GF-D8 (cell line): Measurements from ENCODE around the gene PREPL.

Source experiments
- DNase-seq: peaks from one replicate; lab custom pipeline; 2025; lab: John Stamatoyannopoulos, UW

PREPL gene

DNA sequence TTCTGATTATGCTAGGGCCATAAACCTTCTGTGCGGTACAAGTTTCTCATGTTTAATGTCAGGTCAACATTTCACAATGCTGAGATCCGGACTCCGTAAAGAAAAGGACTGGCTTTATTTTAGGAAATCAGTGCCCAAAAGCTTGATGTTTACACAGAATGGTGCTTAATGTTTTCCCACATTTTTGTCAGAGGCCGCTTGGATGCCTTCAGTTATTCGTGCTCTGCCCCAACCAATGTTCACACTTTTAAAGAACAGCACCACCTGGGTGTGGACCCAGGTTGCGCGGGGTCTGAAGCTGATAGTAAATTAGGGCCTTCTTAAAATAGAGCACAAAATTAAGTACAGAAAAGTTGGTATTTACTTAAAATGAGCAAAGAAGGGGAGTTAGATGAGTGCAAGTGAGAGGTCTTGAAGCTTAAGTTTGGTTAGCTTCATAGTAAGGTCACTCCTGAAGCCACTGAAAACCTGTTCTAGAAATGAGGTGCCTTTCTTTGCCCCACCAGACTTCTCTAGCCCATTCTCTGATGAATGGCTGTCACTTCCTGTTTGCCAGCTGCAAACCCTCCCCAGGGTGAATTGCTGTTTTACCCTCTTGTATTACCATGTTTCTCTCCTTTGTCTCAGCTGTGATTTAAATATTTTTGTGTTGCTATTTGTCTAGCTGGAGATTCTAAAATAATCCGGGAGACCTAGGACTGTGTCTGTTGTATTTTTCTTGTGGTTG lies 65.5 kb downstream of the PREPL start:
- DNase-seq = no peak

DNA sequence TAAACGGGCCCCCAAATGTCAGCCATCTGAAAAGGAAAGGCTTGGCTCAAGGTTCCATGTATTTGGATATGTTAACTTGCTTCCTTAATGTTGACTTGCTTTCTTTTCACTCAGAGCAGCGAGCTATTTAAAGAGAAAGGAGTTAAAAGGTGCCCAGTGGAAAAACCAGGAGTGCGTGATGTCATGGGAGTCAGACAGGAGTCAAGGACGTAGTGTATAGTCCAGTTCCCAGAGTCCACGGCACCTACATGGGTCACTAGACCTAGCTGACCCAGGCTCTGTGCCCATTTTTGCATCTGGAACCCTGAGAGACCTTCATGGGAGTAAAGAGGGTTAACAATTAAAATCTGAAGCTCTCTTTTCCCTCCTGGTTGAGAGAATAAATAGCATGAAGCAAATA lies 66.2 kb downstream of the PREPL start:
- DNase-seq = no peak

DNA sequence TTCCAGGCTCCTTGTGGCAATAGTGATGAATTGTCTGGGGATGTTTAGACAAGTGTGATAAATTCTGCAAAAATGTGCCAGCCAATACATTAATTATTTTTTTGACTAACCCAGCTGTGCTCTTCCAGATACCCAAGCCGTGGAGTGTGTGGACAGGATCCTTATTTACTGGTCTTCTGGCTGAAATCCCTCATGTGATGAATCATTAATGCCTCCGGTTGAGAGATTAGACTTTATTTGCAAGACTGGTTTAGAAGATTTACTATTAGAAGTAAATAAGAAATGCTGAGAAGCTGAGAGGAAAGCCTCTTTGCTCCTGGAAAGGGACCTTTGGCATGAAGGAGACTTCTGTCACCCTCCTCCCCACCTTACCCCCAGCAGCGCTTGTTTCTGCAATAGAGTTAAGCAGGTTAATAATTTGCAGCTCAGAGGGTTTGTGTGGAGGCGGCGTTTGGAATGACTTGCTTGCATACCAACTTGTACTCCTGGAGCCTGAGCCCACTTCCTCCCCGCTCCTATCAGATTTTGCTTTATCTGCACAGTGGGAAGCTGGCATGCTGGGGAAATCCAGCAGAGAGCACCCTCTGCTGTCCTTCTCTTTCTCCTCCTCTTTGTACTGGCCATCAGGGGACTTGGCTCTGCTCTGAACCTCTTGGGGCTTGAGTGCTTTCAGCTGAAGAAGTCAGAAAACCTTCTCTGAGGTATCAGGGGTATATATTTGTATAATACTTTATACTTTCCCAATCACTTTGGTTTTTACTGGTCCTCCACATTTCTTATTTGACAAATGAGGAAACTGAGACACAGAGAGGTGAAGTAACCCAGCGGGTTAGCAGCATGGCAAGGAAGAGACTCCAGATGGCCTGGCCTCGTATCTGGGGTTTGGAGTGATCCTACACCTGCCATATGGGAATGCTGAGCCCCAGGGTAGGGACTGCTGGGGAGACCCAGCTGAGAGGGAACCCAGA lies 69.7 kb downstream of the PREPL start:
- peak; percentile 3 for DNase-seq

DNA sequence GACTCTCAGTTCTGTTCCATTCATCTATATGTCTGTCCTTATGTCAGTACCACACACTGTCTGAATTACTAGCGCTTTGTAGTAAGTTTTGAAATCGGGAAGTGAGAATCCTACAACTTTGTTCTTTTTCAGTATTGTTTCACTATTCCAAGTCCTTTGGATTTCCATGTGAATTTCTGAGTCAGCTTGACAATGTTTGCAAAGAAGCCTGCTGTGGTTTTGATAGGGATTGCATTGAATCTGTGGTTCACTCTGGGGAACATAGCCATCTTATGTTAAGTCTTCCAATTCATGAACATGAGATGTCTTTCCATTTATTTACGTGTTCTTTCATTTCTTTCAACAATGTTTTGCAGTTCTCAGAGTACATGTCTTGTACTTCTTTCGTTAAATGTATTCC lies 71.0 kb downstream of the PREPL start:
- no peak for DNase-seq

DNA sequence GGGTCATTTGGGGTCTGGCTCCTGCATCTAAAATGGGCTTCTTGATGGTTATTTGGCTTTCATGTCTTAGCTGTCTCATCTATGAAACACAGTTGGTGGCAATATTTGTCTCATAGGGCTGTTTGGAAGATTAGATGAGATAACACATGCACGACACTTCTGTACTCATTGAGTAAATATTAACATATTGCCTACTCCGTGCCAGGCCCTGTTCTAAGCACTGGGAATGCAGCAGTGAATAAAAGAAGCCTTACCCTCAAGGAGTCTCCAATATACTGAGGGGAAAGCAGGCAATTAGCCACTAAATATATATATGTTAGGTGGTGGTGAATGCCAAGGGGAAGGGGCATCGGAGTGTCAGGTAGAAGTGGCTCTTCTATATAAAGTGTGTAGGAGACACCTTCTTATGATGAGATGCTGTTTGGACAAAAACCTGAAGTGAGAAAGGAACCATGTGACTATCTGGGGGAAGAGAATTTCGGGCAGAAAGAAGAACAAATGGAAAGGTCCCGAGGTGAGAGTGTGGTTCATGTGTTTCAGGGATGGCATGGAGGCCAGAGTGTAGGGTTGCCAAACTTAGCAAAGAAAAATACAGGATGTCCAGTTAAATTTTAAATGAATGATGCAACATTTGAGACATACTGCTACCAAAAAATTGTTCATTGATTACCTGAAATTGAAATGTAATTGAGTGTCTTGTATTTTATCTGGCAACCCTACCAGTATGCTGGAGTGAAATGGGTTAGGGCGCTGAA lies 74.2 kb downstream of the PREPL start:
- no peak for DNase-seq

DNA sequence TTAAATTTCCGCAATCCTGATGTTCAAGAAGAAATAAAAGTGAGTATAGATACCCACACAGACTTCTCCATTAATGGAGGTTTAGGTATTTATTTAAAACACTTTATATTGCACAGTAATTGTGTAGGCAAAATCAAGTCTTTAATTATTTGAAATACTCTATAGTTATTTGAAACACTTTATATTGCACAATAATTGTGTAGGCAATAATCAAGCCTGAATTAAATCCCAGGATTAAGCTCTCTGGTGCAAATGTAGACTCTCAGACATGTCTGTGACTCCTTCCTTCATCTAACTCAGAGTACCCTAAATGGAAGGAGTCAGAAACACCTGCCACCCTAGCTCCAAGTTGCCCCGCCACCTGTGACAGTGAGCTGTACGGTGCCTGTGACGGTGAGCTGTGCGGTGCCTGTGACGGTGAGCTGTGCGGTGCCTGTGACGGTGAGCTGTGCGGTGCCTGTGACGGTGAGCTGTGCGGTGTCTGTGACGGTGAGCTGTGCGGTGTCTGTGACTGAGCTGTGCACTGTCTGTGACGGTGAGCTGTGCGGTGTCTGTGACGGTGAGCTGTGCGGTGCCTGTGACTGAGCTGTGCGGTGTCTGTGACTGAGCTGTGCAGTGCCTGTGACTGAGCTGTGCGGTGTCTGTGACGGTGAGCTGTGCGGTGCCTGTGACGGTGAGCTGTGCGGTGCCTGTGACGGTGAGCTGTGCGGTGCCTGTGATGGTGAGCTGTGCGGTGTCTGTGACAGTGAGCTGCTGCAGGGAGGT lies 75.0 kb downstream of the PREPL start:
- no peak for DNase-seq

DNA sequence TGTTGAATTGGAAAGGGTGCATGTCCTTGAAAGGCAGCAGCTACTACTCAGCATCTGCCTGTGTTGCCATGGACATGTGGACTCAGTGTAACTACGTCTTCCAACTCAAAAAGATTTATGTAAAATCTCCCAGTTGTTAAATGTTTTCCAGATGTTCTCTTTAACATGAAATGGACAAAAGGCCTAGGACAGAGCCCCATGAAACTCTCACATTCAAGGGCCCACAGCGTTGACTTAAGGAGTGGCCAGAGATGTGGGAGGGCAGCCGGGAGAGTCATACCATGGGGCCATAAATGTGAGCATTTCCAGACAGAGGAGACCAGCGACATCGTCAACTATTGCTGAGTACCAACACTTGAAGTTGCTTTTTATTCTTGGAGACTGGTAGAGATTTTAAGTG lies 76.1 kb downstream of the PREPL start:
- DNase-seq = no peak

DNA sequence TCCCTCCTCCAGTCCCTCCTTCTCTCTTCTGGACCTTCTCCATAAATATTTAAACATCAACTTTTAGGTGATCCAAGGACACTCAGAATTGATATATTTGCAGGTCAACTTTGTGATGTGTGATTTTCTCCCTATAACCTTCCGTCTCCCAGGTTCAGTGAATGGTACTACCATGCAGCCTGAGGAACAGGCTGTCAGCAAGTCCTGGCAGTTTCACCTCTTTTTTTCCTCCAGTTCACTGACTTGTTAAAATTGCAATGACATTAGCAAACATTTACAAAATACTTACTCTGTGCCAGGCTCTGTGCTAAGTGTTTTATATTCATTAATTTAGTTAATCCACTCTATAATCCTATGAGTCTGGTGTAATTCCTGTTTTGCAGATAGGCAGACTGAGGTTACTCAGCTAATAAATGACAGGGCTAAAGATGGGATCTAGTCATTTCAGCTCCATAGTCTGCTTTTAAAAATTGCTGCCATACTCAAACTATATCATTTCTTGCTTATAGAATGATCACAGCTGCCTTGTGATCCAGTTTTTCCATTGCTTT lies 78.1 kb downstream of the PREPL start:
- DNase-seq = no peak

DNA sequence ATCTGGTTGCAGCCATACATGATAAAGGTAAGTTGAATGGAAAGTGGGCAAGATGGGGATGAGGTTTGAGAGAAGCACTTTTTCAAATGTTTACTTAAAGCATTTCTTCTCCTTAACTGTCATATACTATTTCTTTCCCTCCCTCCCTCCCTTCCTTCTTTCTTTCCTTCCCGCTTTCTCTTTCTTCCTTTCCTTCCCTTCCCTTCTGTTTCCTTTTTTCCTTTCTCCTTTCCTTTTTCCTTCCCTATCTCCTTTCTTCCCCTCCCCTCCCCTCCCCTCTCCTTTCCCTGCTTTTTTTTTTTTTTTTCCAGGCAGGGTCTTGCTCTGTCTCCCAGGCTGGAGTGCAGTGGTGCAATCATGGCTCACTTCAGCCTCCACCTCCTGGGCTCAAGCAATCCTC lies 80.4 kb downstream of the PREPL start:
- DNase-seq = no peak

DNA sequence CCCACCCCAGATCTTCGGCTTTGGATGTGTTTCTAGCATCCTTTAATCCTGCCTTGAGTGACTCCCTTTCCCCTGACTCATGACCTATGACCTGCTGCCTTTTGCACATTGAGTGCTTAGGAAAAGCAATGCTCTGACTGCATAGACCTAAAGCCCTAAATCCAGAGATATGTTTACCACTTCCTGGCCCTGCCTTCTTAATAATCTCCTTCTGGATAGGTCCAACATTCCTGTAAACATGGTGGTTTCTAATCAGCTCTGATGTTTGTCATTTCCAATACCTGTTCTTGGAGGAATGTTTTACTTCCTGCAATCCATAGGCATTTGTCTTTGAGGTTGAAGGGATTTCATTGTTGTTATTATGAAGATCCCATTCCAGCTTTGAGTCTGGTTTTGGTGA lies 83.8 kb downstream of the PREPL start:
- no peak for DNase-seq

DNA sequence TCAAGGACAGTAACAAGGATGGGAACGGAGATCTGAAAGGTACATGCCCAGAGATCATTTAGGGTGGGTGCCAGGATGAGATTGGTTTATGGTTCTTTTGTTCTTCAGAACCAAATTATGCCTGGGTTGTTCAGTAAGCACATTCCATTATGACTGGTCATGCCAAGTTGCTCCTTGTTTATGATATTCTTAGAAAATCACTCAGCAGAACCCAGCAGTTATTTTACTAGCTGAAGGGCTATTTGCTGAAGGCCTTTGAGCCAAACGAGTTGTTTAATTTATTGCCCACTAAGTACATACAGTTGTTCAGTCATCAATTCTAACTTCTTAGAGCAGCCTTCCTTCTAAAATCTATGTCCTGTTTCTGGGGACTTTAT lies 85.4 kb downstream of the PREPL start:
- DNase-seq = no peak

DNA sequence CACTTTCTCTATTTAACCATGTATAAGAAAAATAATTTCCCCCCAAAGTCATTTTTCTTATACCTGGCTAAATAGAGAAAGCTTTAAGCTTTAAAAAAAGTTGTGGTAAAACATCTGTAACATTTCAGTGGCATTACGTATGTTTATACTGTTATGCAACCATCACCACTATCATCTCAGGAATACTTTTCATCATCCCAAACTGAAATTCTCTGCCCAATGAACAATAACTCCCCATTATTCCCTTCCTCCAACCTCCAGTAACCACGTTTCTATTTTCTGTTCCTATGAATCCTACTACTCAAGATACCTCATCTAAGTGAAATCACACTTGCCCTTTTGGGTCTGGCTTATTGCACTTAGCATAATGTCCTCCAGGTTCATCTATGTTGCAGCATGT lies 87.7 kb downstream of the PREPL start:
- DNase-seq = no peak

DNA sequence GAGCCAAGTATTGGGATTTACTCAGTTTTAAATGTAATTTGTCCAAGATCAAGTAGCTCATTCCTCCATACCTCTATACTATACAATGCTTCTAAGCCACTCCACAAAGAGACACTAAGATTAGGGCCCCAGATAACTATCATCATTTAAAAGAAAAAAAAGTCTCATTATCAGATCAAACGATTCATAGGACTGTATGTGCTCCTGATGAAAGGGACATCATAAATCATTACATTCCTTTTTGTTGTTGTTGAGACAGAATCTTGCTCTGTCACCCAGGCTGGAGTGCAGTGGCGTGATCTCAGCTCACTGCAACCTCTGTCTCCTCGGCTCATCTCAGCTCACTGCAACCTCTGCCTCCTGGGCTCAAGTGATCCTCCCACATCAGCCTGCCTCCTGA lies 88.2 kb downstream of the PREPL start:
- no peak for DNase-seq

DNA sequence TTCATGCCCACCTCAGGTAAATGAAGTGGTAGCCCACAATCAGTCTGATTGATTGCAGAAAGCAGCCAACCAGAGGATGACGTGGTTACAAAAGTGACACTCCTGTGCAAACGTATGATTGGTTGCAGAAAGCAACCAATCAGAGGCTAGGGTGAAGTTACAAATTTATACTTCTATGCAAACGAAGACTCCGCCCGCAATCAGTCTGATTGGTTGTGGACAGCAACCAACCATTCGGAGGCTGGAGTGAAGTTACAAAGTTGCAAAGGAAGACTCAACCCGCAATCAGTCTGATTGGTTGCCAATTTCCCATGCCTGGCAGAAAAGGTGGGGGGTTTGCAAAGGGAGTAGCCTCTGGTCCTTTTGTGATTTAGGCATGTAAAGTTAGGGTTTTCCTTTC lies 90.0 kb downstream of the PREPL start:
- DNase-seq = no peak

DNA sequence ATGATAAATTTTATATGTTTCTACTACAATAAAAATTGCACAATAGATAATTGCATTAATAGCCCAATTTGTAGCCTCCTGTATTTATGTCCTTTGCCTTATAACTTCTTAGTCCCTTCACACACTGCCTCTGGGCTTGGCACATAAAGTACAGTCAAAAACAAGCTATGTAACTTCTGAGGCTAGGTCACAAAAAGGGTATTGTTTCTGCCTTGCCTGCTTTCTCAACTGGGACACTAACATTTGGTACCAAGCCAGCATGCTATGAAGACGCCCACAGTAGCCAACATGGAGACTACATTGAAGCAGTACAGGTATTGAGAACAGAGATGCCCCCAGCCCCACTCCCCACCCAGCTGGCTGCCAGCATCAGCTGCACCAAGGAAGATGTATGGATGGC lies 91.5 kb downstream of the PREPL start:
- DNase-seq = no peak

DNA sequence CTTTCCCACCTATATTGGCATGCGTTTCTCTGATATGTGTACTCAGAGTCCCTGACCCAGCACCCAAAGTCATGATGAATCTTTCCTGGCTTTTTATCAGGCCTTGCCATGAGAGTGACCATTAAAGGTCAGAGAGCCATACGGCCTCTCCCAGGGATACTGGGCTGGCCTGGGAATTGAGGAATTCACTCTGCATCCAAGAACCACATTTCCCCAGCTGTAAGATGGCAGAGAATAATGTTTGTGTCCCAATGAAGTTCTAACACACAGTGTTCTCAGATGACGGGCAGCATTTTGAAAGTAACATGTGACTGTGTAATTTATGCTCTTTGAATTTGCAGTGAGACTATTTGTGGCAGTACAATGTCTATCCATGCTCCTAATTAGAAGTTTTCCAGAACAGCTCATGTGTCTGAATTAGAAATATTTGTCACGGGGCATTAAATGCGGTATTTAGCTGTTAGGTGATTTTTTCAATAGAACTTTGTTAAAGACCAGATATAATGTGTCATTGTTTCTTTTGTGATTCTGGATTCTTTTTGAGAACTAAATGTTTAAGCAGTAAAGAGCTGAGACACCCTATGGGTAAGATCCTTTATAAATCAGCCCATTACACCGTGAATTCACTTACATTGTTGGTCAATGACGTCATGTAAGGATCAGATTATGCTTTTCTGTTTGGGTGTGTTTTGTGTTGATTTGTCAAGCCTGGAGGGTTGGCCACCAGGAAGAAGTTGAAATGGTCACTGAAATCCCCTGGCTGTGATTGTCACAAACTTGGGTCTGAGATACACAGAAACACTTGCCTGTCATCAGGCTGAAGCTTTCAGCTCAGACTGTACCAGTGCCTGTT lies 93.3 kb downstream of the PREPL start:
- DNase-seq = no peak
